GDM1 (cell line): ENCODE results near the gene TRAF6.
"Not testable (repeated sequence)": the region's sequence is repeated elsewhere in the genome, so short reads cannot be mapped to it uniquely, and the experiment has no call there.

Experiments
- DNase-seq: peaks from one replicate; lab custom pipeline; 2025; lab: John Stamatoyannopoulos, UW

Gene TRAF6

DNA sequence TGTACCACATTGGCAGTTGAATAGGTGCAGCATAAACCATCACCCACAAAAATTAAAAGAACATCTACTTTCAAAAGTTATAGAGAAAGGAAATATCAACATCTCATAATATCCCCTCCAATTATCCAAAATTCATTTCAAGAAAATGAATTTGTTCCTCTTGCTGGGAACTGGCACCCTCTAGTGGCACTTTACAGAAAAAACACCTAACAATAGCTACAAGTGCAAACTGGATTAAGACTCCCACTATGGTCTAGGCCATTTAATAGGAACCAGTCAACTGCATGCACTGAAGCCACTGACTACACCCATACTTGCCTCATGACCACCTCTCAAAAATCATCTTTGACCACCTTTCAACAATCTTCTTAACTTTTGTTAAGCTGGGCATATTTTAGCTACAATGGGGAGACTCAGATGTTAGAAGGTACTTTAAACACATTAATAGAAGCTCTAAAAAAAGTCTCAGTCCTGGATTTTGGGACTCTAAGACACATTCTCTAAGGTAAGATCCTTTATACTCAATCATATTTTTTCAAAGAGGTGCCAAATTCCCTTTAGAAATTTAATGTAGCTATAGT lies 17.3 kb downstream of the TRAF6 start:
- peak; percentile 22 for DNase-seq

DNA sequence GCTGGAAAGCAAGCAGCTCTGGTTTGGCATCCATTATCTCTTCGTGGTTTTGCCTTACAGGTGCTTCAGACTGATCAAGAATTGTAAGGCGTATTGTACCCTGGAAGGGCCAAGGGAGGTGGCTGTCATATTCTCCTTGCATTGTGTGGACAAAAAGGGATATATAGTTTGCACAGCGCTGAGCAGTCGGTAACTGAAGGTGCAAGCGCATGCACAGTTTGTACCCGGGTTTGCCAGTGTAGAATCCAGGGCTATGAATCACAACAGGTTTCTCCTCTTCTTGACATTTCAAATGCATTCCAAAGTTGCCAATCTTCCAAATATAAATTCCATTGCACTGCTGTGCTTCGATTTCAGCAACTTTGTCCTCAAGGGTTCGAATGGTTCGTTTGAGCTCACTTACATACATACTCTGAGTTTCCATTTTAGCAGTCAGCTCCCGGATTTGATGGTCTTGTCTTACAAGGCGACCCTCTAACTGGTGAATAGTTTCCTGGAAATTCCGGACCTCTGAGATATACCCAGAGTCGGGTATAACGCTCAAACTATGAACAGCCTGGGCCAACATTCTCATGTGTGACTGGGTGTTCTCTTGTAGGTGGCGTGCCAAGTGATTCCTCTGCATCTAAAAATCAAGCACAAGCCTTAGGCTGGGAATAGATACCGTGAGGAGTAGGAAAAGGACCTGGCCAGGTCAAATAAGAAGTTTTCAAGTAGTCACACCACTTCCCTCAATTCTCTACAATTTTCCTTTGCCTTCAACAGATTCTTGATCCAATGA lies 19.9 kb downstream of the TRAF6 start:
- no peak for DNase-seq

DNA sequence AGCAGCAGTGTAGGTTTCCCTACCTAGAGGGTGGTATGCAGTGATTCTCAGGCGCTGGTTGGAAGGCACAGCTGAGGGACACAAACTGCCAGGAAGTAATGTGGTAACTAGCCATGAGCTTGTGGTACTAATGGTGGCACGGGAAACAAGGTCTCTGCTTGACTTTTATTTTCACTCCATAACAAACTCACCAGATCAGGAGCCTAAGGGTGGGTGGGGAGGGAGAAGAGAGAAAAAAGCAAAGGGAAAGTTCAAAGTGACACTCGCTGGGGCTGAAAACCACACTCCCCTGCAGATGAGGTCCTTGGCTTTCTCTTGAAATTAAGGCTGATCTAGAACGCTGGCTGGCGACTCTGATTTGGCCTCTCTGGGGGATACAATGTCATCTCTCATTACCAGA lies 22.0 kb downstream of the TRAF6 start:
- DNase-seq = no peak

DNA sequence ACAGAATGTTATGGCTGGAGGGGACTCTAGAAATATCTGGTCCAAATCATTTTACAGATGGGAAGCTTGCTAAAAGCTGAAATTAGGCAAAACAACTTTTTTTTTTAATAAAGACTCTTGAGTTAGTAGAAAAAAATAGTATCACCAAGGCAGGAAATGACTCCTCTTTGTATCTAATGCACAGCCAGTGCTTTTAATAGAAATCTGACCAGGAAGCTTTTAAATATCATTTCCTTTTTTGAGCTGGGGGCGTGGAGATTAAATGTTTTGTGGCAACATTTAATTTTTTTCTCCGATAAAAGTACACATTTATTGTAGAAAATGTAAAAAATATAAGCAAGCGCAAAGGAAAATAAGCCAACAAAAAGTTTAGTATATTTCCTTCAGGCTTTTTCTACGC lies 22.5 kb downstream of the TRAF6 start:
- DNase-seq = no peak

DNA sequence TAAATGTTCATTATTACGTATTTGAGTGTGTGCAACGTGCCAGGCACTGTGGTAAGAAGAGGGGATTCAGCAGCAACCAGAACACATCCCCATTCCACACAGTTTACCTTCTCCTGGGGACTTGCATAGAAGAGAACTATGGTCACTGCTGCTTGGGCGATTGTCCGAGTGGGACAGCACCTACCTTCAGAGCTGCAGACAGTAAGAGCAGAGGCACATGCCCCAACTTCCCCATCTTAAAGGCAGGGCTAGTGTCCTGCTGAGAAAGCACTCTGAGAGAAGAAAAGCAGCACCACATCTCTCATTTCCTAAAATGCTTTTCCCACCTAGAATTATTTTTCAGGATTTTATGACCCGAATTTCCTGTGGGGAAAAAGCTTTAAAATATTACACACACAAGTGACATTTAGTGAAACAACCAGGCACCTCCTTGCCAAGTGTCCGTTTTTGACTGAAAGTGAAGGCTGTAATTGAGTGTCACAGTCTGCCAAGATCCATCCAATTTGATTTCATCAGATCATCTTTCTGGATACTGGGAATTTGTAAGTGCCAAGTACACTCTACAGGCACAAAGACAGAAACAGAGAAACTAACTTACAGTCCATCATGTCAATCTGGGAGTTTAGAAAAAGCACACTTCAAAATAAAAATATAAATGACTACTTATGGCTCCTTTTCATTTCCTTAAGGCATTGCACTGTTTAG lies 24.6 kb downstream of the TRAF6 start:
- no peak for DNase-seq

DNA sequence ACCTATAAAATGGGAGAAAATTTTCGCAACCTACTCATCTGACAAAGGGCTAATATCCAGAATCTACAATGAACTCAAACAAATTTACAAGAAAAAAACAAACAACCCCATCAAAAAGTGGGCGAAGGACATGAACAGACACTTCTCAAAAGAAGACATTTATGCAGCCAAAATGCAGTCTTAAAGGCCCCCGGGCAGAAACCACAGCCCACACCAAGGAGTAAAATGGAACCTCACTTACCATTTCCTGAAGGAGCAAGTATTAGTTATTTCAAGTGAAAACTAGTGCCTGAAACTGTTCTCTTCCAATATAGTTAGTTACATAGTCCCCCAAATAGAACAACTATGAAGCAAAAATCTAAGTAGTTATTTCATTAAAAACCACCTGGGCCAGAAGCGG lies 27.0 kb downstream of the TRAF6 start:
- DNase-seq = not testable (repeated sequence)

DNA sequence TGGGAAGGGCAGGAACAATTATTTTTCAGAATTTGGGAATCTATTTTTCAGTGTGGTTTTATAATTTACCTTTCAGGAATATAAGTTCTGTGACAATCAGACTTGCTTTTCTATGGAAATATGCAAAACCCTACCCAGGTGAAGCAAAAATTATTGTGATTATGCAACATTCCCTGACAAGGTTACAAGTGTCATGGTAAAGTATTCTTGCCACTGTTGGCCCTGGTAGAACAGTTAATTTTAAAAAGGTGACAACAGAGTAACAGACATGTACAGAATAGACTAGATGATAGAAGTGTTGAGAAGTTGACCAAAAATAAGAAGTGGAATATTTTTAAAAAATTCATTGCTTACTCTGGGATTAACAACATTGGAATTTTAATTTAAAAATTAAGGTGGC lies 29.2 kb downstream of the TRAF6 start:
- no peak for DNase-seq

DNA sequence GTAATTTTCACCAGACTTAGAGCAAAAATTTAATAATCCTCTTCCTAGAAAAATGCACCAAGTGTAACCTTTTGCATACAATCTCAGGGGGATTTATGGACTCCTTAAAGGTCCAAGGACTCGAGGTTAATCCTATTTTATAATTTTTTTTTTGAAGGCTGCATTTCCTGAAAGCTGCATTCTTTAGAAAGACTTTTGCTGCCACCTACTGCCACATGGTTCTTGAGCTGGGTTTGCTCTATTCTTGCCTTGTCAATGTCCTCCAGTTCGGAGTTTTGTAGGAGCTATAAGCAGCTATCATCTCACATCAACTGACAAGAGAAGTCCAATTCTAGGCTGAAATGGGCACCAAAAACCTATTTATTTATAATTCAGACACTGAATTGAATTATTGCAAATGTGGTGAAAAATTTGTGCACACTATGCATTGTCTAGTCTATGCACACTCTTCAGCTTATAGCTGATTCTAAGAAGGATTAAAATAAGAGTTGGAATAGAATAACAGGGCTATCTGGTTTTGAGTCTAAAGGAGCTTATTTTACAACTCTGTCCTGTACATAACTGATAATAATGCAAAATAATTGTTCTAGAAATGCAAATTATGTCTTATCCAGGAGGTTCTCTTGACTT lies 31.3 kb downstream of the TRAF6 start:
- peak; percentile 41 for DNase-seq

DNA sequence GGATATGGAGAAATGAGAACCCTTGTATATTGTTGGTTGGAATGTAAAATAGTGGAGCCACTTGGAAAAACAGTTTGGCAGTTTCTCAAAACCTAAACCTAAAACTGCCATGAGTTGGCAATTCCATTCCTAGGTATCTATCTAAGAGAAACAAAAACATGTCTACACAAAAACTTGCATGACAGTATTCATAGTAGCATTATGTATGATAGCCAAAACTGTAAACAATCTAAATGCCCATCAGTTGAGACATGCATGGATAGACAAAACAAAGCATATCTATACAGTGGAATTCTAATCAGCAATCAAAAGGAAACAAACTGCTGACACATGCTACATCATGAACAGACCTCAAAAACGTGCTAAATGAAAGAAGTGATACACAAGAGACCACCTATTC lies 34.9 kb downstream of the TRAF6 start:
- DNase-seq = no peak

DNA sequence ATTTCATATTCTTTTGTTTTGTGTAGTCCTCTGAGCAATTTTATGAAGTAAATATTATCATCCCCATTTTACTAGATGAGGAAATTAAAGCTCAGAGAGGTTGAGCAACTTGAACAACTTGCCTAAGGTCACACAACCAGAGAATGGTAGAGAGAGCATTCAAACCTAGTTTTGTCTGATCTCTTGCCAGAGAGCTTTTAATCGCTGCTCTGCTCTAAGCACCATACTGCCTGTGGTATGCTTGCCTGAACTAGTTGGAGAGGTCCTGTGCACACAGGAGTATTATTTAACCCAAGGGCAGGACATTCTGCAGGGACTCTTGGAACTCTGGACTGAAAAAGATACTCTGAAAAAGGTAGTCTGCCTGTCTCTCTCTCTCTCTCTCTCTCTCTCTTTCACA lies 38.5 kb downstream of the TRAF6 start:
- DNase-seq = no peak

DNA sequence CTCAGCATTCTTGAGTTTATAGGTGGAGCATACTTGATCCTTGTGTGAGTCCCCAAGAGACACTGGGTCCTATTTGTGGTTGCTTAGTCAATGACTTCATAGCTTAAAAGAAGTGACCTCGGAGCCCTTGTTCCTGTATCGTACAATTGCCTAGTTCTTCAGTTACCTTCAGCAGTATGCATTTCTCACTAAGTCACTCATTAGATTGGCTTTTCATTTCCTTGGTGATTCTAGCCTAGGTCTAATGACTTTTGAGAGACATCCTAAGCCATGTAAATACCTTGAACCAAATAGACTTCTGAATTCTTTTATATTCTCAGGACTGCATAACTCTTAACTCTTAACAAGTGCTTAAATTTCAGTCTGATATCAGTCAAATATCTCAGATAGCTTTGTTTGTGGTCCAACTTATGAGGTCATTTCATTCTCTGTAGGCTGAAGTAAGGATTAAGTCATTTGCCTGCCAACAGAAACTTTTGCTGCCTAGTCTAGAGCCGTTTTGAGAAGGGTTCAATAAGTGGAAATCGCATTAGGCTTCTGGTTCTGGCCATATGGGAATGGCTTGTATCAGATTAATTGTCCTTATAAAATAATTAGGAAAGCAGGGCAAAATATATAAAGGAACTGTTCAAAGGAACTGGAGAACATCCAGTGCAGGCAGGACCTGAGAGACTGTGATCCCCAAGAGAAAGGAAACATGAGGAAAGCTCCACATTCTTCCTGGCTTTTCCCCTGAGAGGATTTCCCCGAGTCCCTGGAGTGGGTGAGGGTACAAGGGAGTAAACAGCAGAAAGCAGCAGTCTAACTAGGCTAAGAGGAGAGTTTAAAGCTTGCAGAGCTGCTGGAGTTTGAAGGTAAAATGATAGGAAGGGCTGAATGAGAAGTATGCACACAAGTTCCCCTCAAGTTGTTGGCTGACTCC lies 39.9 kb downstream of the TRAF6 start:
- DNase-seq = no peak

DNA sequence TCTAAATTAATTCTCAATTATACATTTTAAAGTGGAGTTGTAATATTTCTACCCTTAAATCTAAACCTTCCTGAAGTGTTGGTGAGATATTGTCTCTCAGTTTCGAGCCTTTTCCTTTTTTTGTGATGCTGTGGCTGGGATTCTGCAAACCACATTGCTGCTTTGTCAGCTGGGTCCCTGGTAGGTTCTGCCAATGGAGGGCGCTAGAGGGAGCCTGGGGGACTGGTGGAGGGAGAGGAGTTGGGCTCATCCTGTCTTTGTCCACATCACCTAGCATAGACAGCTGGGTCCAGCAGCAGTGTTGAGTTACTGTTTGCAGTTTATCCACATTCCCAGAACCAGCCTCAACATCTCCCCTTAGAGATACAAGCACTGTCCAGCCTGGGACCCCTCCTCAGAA lies 41.0 kb downstream of the TRAF6 start:
- DNase-seq = no peak

DNA sequence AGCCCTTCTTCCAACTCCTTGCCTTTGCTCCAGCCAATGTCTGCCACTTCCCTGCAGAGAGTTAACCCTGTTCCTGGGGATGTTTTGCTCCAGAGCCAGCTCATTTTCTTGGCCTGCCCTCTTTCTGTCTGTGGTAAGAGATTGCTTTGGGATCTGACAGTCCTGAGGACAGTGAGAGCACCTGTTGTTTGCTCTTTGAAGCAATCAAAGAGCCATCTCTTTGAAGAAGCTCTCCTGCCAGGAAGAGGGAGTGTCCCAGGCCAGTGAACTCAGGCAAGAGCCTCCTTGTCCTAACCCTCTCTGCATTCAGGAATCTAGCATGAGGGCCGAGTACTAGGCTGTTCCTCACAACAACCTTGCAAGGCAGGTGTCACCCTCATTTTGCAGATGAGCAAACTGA lies 42.2 kb downstream of the TRAF6 start:
- no peak for DNase-seq

DNA sequence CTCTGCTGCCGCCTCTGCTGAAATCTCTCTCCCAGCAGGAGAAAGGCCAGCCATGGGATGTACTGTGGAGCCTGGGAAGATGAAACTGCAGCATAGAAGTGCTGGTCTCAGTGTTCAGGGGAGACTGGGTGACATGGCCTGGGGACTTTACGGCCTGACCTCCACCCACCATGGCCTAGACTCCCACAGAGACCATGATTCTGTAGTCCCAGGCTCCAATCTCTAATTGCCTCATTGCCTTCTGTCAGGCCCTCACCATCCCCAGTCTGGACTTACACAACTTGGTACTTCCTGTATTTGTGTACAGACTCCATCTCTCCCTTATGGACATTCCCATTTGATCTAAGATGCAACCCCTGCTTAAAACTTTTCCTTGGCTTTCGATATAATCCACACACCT lies 43.1 kb downstream of the TRAF6 start:
- no peak for DNase-seq

DNA sequence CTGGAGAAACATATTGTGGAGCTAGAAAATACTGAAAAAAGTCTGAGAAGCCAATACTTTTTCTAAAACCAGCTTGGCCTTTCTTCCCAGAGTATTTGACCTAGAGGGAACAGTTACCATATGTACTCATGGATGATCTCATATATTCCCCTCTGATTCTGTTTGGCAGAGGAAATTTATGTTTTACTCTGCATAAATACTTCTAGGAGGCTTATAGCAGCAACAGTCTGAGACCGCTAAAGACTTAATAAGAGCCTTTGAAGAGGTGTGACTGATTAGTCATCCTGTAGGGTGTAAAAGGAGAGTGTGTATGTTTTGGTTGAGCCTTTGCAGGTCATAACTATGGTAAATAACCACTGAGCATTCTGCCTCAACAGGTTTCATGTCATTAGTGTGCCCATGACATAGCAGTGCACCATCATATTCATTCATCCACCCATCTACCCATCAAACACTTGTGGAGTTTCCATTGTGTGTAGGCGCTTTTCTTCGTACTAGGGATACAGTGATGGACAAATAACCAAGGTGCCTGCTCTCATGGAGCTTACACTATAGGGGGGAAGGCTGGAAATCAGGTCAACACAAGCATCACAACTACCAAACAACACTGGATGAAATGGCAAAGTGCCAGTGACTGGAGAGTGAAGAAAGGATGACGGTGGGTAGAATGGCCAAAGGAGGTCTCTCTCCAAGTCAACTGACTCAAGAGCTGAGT lies 44.5 kb downstream of the TRAF6 start:
- DNase-seq = no peak

DNA sequence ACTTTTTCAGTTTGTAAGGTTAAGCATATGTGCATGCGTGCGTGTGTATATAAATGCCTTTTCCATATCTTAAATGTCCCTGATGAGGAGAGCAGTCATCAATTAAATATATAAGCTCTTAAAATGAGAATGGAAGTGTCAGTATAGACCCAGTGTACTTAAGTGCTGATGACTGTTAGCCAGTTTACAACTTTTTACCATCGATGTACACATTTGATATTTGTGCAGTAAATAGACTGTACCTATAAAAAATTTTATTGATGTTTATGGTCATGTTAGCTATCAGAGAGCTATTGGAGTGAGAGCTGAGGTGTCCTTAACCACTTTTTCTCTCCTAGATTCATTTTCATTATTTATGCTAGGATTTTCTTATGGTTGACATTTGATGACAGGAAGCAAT lies 45.4 kb downstream of the TRAF6 start:
- DNase-seq = no peak

DNA sequence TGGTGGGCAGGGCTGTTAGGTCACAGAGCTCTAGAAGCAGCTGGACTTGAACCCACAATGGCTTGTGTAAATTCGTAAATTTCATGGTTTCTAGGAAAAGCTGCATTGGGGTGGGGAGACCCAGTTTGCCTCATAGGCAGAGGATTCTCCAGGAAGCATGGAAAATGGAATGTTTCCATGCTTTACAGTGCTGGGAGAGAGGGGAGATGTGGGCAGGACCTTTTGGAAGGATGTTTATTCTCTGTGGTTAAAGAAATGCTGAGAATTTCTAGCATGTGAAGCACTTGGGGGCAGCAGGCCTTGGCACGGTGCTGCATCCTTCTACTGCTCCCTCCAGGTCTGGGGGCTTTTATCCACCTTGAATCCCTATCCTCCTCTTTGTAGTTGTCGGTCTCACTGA lies 46.3 kb downstream of the TRAF6 start:
- DNase-seq = no peak

DNA sequence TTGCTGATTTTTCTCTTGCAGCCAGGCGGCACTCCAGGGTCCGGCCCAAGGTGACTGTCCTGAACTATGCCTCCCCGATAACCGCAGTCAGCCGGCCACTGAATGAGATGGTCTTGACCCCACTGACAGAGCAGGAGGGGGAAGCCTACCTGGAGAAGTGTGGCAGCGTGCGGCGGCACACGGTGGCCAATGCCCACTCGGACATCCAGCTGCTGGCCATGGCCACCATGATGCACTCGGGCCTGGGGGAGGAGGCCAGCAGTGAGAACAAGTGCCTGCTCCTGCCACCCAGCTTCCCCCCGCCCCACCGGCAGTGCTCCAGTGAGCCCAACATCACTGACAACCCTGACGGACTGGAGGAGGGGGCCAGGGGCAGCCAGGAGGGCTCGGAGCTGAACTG lies 47.8 kb downstream of the TRAF6 start:
- DNase-seq = no peak

DNA sequence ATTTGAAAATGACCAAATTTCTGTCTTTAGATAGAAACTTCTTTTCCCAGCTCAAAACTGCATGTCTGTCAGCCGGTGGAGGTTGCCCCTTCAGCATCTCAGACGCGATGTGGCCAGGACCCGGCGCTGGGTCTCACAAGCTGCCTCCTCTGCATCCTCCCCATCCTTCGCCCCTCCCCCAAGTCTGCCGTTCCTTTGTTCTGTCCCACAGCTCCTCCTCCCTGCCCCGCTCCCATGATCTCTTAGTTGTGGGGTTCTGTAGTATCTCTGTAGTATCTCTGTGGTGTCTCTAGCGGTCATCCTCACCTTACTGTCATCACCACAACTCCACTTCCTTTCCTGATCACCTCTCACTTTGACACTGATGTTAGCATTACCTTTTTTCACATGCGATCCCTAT lies 49.9 kb downstream of the TRAF6 start:
- no peak for DNase-seq

DNA sequence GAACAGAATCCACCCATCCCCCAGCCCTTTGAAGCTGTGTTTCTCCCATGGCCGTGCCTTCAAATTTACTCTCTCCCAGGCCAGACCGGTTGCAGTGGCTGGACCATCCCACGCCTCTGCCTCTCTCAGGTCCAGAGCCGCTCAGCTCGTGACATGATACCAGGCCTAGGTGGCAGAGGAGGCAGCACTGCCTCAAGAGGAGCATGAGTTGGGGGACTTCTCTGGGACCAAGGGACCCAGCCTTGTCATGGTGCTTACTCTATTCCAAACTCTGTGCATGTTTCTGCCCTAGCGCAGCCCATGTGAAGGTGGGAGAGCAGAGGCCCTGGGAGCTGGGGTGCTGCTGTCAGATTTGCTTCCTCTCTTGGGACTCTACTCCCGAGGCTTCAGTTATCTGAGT lies 51.0 kb downstream of the TRAF6 start:
- DNase-seq = no peak
